ENCODE results near the gene BTBD2. TPM values are rescaled to one million over a fixed set of nuclear protein-coding genes. Genes with fewer than 3 reads are reported as not detected.

BTBD2 gene
- total and polyA plus RNA-seq, 4 donors, result 7.4 to 25.1 (median 20.2) TPM

- Histone ChIP-seq H3K9ac (ENCODE audit: low read depth in 1 of 2, low read length in 2 of 2) (no peak overlapping the region), H3K27ac (ENCODE audit: low read depth in 1 of 2, low read length in 2 of 2) (peak overlapping the region; percentile 58 to 68), H3K4me1 (ENCODE audit: control insufficient read depth in 4 of 4, insufficient read depth in 4 of 4, low read length in 3 of 4) (peaks cover 20 to 40% (median 27%) of the 10 kb centered on the region in 4 donors), H3K27me3 (ENCODE audit: control insufficient read depth in 4 of 4, insufficient read depth in 4 of 4, low read length in 3 of 4) (no peaks in the 10 kb centered on the region), H3K4me3 (ENCODE audit: low read depth in 1 of 3, low read length in 3 of 3) (no peak overlapping the region), H3K36me3 (ENCODE audit: control insufficient read depth in 4 of 4, insufficient read depth in 3 of 4, low read depth in 1 of 4, low read length in 3 of 4) (no peaks in the 10 kb centered on the region), H3K9me3 (ENCODE audit: control insufficient read depth in 4 of 4, low read length in 3 of 4) (no peaks in the 10 kb centered on the region)
- TF ChIP-seq MAX (IDR thresholded peaks at IDR 0.05), result peak; percentile 80
- no peak for TF ChIP-seq JUND (IDR thresholded peaks at IDR 0.05)
- TF ChIP-seq NR2F2 (IDR thresholded peaks at IDR 0.05), result peak; percentile 77
- TF ChIP-seq ATF3 (IDR thresholded peaks at IDR 0.05), result no peak
- no peak for TF ChIP-seq FOXA2 (IDR thresholded peaks at IDR 0.05)
- no peak for TF ChIP-seq EGR1 (IDR thresholded peaks at IDR 0.05; ENCODE audit: low read depth in 2 of 2)
- peak; percentile 67 to 88 for TF ChIP-seq RXRA (IDR thresholded peaks at IDR 0.05)
- TF ChIP-seq YY1 (IDR thresholded peaks at IDR 0.05), result peak; percentile 77
- TF ChIP-seq RAD21 (IDR thresholded peaks at IDR 0.05), result peak; percentile 15 to 53
- TF ChIP-seq, protein P1, sequence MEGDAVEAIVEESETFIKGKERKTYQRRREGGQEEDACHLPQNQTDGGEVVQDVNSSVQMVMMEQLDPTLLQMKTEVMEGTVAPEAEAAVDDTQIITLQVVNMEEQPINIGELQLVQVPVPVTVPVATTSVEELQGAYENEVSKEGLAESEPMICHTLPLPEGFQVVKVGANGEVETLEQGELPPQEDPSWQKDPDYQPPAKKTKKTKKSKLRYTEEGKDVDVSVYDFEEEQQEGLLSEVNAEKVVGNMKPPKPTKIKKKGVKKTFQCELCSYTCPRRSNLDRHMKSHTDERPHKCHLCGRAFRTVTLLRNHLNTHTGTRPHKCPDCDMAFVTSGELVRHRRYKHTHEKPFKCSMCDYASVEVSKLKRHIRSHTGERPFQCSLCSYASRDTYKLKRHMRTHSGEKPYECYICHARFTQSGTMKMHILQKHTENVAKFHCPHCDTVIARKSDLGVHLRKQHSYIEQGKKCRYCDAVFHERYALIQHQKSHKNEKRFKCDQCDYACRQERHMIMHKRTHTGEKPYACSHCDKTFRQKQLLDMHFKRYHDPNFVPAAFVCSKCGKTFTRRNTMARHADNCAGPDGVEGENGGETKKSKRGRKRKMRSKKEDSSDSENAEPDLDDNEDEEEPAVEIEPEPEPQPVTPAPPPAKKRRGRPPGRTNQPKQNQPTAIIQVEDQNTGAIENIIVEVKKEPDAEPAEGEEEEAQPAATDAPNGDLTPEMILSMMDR (IDR thresholded peaks at IDR 0.05; ENCODE audit: low read depth, low read length, missing input control), result no peak
- TF ChIP-seq SP1 (IDR thresholded peaks at IDR 0.05), result peak; percentile 75
- no peak for TF ChIP-seq TAF1 (conservative IDR thresholded peaks at IDR 0.05)
- TF ChIP-seq, protein P2, sequence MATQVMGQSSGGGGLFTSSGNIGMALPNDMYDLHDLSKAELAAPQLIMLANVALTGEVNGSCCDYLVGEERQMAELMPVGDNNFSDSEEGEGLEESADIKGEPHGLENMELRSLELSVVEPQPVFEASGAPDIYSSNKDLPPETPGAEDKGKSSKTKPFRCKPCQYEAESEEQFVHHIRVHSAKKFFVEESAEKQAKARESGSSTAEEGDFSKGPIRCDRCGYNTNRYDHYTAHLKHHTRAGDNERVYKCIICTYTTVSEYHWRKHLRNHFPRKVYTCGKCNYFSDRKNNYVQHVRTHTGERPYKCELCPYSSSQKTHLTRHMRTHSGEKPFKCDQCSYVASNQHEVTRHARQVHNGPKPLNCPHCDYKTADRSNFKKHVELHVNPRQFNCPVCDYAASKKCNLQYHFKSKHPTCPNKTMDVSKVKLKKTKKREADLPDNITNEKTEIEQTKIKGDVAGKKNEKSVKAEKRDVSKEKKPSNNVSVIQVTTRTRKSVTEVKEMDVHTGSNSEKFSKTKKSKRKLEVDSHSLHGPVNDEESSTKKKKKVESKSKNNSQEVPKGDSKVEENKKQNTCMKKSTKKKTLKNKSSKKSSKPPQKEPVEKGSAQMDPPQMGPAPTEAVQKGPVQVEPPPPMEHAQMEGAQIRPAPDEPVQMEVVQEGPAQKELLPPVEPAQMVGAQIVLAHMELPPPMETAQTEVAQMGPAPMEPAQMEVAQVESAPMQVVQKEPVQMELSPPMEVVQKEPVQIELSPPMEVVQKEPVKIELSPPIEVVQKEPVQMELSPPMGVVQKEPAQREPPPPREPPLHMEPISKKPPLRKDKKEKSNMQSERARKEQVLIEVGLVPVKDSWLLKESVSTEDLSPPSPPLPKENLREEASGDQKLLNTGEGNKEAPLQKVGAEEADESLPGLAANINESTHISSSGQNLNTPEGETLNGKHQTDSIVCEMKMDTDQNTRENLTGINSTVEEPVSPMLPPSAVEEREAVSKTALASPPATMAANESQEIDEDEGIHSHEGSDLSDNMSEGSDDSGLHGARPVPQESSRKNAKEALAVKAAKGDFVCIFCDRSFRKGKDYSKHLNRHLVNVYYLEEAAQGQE (IDR thresholded peaks at IDR 0.05), result peak; percentile 47
- TF ChIP-seq, protein P3, sequence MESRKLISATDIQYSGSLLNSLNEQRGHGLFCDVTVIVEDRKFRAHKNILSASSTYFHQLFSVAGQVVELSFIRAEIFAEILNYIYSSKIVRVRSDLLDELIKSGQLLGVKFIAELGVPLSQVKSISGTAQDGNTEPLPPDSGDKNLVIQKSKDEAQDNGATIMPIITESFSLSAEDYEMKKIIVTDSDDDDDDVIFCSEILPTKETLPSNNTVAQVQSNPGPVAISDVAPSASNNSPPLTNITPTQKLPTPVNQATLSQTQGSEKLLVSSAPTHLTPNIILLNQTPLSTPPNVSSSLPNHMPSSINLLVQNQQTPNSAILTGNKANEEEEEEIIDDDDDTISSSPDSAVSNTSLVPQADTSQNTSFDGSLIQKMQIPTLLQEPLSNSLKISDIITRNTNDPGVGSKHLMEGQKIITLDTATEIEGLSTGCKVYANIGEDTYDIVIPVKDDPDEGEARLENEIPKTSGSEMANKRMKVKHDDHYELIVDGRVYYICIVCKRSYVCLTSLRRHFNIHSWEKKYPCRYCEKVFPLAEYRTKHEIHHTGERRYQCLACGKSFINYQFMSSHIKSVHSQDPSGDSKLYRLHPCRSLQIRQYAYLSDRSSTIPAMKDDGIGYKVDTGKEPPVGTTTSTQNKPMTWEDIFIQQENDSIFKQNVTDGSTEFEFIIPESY (IDR thresholded peaks at IDR 0.05), result no peak
- TF ChIP-seq HNF4A (conservative IDR thresholded peaks at IDR 0.05), result peak; percentile 41 to 73
- peak in 1 of 2 donors; percentile 56 for TF ChIP-seq GABPA (IDR thresholded peaks at IDR 0.05 in 1 of 2, conservative IDR thresholded peaks at IDR 0.05 in 1 of 2)
- TF ChIP-seq HNF4G (IDR thresholded peaks at IDR 0.05), result no peak
- TF ChIP-seq FOXA1 (IDR thresholded peaks at IDR 0.05), result peak; percentile 25
- DNase-seq (ENCODE audit: low spot score), result no peak
- WGBS, result 64% methylated on average over 24 of the region's 24 CpGs
Observed at GRCh38 chr19:2053601-2054389, 38.3 kb upstream of the BTBD2 start.

All from liver (tissue), 9 donors.